ENCODE measurements around the gene DNMT3B. TPM values are rescaled to one million over a fixed set of nuclear protein-coding genes. Genes with fewer than 3 reads are reported as not detected.

Gene DNMT3B
- polyA plus RNA-seq, 1 donor (not counting 4 experiments of a cell fraction or from before 2014, with no cell fraction given), result 1.1 TPM

DNA sequence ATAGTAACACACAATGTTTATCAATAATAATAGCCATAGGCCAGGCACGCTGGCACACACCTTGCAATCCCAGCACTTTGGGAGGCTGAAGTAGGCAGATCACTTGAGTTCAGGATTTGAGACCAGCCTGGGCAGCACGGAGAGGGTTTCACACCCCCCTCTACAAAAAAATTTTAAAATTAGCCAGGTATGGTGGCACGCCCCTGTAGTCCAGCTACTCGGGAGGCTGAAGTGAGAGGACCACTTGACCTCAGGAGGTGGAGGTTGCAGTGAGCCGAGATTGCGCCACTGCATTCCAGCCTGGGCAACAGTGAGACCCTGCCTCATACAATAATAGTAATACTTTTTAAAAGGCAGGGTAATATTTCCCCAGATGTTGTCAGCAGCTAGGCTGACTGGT lies 49.7 kb downstream of the DNMT3B start:
- FAIRE-seq, result no peak
- Histone ChIP-seq H3K27me3 (ENCODE audit: control insufficient read depth, extremely low read depth, insufficient read depth, low read length) (no peaks in the 10 kb centered on the region), H4K20me1 (ENCODE audit: control insufficient read depth, extremely low read depth, insufficient read depth, low read length) (no peaks in the 10 kb centered on the region), H3K36me3 (ENCODE audit: control insufficient read depth in 2 of 2, extremely low read depth in 1 of 2, insufficient read depth in 2 of 2, low read length in 2 of 2) (no peaks in the 10 kb centered on the region), H3K9me3 (ENCODE audit: control insufficient read depth, low read depth, low read length) (no peaks in the 10 kb centered on the region), H3K4me3 (ENCODE audit: control insufficient read depth in 2 of 3, extremely low read depth in 1 of 3, insufficient read depth in 2 of 3, low read depth in 1 of 3, low read length in 3 of 3) (no peak overlapping the region), H3K27ac (ENCODE audit: control insufficient read depth, insufficient read depth, low read length) (no peak overlapping the region), H3K79me2 (ENCODE audit: control insufficient read depth, insufficient read depth, low read length) (no peaks in the 10 kb centered on the region), H2AFZ (ENCODE audit: control insufficient read depth, low read length) (no peak overlapping the region), H3K4me2 (ENCODE audit: control insufficient read depth, extremely low read depth, insufficient read depth, low read depth, low read length) (no peak overlapping the region), H3K9ac (ENCODE audit: control insufficient read depth, extremely low read depth, insufficient read depth, low read length) (no peak overlapping the region), H3K9me1 (ENCODE audit: control insufficient read depth, extremely low read depth, insufficient read depth, low read length) (no peaks in the 10 kb centered on the region), H3K4me1 (ENCODE audit: control insufficient read depth, extremely low read depth, insufficient read depth, low read length) (peaks cover 3% of the 10 kb centered on the region)
- DNase-seq (ENCODE audit: low read depth, low spot score), result no peak
- no peak for TF ChIP-seq EZH2 (IDR thresholded peaks at IDR 0.05; ENCODE audit: low read length)
- dilution Hi-C loops (cut with MboI; ENCODE audit: extremely low pct_ligation_motif_present, low sequenced_read_pairs), result no loop called here

DNA sequence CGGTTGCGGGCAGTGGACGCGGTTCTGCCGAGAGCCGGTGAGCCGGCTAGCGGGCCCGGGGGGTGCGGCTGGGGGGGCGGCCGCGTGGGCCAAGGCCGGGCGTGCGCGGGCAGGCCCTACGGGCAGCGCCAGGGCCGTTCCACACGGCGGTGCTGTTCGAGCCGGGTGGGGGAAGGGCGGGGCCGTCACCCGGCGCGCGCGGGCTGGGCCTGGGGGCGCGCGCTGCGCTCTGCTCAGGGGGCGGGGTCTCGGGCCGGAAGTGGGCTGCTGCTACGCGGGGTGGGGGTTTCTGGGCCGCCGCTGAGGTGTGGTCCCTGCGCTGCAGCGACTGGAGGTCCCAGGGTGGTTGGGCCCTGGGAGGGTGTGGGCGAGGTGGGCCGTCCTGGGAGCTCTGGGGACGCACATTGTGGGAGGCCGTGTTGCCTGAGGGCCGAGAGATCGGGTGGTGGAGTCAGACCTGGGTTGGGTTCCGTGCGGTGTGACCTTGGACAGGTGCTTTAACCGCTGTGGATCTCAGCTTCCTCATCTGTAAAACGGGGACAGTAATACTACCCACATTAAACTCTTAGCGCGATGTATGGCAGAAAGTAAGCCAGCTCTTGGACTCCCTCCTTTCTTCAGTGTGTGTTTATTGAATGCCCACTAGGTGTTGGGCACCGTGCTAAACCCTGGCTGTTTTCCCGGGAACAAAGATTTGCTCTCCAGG lies 58.0 kb downstream of the DNMT3B start:
- H3K4me3 ChIP-seq (ENCODE audit: control insufficient read depth in 2 of 3, extremely low read depth in 1 of 3, insufficient read depth in 2 of 3, low read depth in 1 of 3, low read length in 3 of 3), result peak overlapping the region; percentile 87 to 99 (median 88)
- peak overlapping the region; percentile 89 for H3K4me2 ChIP-seq (ENCODE audit: control insufficient read depth, extremely low read depth, insufficient read depth, low read depth, low read length)
- H3K9ac ChIP-seq (ENCODE audit: control insufficient read depth, extremely low read depth, insufficient read depth, low read length), result peak overlapping the region; percentile 79
- TF ChIP-seq, protein P1, sequence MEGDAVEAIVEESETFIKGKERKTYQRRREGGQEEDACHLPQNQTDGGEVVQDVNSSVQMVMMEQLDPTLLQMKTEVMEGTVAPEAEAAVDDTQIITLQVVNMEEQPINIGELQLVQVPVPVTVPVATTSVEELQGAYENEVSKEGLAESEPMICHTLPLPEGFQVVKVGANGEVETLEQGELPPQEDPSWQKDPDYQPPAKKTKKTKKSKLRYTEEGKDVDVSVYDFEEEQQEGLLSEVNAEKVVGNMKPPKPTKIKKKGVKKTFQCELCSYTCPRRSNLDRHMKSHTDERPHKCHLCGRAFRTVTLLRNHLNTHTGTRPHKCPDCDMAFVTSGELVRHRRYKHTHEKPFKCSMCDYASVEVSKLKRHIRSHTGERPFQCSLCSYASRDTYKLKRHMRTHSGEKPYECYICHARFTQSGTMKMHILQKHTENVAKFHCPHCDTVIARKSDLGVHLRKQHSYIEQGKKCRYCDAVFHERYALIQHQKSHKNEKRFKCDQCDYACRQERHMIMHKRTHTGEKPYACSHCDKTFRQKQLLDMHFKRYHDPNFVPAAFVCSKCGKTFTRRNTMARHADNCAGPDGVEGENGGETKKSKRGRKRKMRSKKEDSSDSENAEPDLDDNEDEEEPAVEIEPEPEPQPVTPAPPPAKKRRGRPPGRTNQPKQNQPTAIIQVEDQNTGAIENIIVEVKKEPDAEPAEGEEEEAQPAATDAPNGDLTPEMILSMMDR (optimal IDR thresholded peaks at IDR 0.05 in 1 of 3, IDR thresholded peaks at IDR 0.05 in 1 of 3, conservative IDR thresholded peaks at IDR 0.05 in 1 of 3; ENCODE audit: extremely low read depth in 1 of 3, insufficient read depth in 2 of 3, low read length in 3 of 3), result no peak
- TF ChIP-seq EZH2 (IDR thresholded peaks at IDR 0.05; ENCODE audit: low read length), result no peak
- peaks cover 3% of the 10 kb centered on the region for H3K9me1 ChIP-seq (ENCODE audit: control insufficient read depth, extremely low read depth, insufficient read depth, low read length)
- H3K27ac ChIP-seq (ENCODE audit: control insufficient read depth, insufficient read depth, low read length), result peak overlapping the region; percentile 76
- dilution Hi-C loops (cut with MboI; ENCODE audit: extremely low pct_ligation_motif_present, low sequenced_read_pairs), result no loop called here
- no peak overlapping the region for H2AFZ ChIP-seq (ENCODE audit: control insufficient read depth, low read length)
- H3K9me3 ChIP-seq (ENCODE audit: control insufficient read depth, low read depth, low read length), result no peaks in the 10 kb centered on the region
- H4K20me1 ChIP-seq (ENCODE audit: control insufficient read depth, extremely low read depth, insufficient read depth, low read length), result peaks cover 31% of the 10 kb centered on the region
- no peak for DNase-seq (ENCODE audit: low read depth, low spot score)
- peaks cover 31% of the 10 kb centered on the region for H3K4me1 ChIP-seq (ENCODE audit: control insufficient read depth, extremely low read depth, insufficient read depth, low read length)
- peaks cover 51% of the 10 kb centered on the region for H3K79me2 ChIP-seq (ENCODE audit: control insufficient read depth, insufficient read depth, low read length)
- H3K36me3 ChIP-seq (ENCODE audit: control insufficient read depth in 2 of 2, extremely low read depth in 1 of 2, insufficient read depth in 2 of 2, low read length in 2 of 2), result no peaks in the 10 kb centered on the region
- FAIRE-seq, result no peak
- no peaks in the 10 kb centered on the region for H3K27me3 ChIP-seq (ENCODE audit: control insufficient read depth, extremely low read depth, insufficient read depth, low read length)
